SW480 (cell line): Measurements from ENCODE around the gene TENT5C.
A peak's percentile ranks its signal among the peaks of the same experiment; 100 is the strongest.

Source experiments
- DNase-seq: peaks from one replicate; pipeline ENCODE4 v3.0.0-alpha.2; 2016; ENCODE audit warnings: low spot score

Gene TENT5C

DNA sequence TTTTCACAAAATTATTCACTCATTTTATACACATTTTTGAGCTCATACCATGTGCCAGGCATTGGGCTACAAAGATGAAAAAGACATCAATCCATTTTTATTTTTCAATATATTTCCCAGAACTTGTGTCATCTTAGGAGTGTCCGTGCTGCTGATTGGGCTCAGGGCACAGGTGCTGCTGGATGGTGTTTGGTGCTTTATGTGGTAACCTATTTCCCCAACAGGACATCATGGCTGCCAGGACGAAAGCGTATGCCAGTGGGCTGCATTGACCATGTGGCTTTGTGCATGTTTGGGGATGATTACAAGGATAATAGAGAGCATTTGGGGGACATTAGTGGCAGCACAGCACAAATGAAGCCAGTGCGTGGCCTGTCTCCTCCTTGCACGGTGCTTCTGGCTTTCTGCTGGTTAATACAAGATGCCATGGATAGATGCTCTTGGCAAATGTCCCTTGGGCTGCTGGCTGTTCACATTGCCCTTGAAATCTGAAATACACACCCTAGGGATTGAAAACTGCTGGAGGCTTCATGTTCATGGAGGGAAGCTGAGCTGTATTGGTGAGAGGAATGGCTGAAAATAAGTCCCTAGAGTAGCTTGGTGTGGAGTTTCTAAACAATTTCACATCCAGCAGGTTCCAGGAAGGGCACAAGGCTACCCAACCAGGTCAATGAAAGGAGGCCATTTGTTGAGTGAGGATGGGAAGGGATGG, 52.3 kb downstream of the TENT5C start:
- no peak for DNase-seq

- DNase-seq, result no peak
Measured at GRCh38 chr1:117658676-117659075, 52.8 kb downstream of the TENT5C start.

- DNase-seq, result no peak
Measured at GRCh38 chr1:117659550-117660270, 53.9 kb downstream of the TENT5C start.

DNA sequence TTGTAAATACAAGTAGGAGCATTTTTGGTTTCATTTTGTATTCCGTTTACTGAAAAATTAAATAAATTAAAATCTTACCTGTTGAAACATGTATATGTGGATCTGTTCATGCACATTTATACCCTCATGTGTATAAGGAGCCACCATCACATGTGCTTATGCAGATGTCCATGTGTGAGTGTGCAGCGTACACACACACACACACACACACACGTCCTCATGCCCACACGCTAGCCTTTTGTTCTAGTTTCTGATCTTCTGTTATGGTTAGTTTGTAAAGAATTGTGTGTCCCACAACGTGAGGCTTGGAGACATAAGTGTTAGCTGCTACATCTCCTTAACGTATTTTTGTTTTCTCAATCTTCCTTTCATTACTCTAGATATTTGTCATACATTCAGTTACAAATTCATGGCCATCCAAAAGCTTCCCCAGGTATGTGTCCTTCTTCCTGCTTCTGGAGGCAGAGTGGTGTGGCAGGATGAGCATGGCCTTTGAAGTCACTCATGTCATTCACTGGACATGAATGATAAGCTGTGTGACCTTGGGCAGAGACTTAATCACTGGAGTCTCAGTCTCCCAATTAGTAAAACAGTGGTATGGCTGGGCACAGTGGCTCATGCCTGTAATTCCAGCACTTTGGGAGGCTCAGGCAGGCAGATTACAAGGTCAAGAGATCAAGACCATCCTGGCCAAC, 54.6 kb downstream of the TENT5C start:
- DNase-seq, result no peak

DNA sequence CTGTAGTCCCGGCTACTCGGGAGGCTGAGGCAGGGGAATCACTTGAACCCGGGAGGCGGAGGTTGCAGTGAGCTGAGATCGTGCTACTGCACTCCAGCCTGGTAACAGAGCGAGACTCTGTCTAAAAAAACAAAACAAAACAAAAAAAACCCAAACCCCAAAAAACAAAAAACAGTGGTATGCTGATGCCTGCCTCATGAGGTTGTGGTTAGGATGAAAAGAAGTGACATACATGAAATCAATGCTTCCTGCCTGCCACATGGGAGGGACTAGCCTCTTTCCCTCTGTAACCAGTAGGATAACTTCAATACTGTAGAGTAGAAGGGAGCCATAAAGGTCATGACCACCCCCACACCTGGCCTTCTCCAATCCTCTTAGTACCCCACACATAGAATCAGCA, 55.2 kb downstream of the TENT5C start:
- DNase-seq, result no peak

DNA sequence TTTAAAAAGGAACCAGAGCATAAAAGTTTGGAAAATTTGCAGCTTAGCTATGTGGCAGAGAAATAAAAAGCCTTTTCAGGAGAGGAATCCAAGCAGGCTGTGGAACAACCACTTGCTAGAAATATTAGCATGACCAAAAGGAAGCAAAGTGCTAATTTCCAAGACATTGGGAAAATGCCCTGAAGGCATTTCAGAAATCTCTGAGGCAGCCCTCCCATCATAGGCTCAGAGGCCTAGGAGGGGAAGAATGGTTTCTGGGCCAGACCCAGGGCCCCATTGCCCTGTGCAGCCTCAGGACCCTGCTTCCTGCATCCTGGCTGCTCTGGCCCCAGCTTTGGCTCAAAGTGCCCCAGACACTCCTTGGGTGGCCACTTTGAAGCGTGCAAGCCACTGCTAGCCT, 56.8 kb downstream of the TENT5C start:
- no peak for DNase-seq

DNA sequence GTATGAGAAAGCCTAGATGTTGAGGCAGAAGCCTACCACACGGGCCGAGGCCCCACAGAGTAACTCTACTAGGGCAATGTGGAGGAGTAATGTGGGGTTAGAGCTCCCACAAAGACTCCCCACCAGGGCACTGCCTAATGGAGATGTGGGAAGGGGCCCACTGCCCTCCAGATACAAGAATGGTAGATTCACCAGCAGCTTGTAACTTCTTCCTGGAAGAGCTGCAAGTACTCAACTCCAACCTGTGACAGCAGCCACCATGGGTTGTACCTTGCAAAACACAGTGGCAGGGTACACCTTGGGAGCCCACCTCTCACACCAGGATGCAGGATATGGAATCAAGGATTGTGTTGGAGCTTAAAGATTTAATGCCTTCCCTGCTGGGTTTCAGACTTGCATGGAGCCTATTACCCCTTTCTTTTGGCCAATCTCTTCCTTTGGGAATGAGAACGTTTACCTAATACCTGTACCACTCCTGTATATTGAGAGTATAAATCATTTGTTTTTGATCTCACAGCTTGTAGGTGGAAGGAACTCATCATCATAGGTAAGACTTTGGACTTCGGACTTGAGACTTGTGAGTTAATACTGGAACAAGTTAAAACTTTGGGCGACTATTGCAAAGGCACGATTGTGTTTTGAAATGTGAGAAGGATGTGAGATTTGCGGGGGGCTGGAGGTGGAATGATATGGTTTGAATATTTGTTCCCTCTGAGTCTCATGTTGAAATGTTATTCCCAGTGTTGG, 57.5 kb downstream of the TENT5C start:
- DNase-seq, result no peak

- DNase-seq, result no peak
Measured at GRCh38 chr1:117664314-117664713, 58.5 kb downstream of the TENT5C start.

DNA sequence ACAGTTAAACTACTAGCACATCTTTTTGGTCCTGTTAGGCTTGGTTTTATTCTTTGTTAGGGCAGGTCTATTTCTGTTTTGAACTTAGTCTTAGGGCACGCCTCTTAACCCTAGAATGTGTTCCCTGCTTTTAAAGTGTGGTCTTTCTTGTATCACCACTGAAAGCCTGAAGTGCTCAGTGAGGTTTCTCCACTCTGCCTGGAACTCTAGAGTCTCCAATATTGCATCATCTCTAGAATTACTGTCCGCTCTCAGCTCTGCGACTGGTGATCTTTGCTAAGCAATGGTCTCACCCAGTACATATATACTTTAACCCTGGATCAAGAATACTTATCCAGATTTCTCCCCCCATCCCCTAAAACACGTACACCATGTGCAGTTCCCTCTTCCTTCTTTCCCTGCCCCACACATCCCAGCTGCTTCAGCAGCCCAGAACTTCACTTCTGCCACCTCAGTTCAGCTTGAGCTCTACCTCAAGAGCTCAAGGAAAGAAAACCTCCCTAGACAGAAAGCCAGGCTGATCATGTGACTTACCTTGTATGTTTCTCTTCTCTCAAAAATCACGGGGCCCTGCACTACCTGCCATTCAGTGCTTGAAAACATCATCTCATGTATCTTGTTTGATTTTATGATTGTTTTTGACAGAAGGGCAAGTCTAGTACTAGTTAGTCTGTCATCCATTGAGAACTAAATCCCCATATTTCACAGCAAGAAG, 59.9 kb downstream of the TENT5C start:
- DNase-seq, result no peak

GRCh38 chr1:117669572-117669971, 63.7 kb downstream of the TENT5C start:
- DNase-seq, result no peak

DNA sequence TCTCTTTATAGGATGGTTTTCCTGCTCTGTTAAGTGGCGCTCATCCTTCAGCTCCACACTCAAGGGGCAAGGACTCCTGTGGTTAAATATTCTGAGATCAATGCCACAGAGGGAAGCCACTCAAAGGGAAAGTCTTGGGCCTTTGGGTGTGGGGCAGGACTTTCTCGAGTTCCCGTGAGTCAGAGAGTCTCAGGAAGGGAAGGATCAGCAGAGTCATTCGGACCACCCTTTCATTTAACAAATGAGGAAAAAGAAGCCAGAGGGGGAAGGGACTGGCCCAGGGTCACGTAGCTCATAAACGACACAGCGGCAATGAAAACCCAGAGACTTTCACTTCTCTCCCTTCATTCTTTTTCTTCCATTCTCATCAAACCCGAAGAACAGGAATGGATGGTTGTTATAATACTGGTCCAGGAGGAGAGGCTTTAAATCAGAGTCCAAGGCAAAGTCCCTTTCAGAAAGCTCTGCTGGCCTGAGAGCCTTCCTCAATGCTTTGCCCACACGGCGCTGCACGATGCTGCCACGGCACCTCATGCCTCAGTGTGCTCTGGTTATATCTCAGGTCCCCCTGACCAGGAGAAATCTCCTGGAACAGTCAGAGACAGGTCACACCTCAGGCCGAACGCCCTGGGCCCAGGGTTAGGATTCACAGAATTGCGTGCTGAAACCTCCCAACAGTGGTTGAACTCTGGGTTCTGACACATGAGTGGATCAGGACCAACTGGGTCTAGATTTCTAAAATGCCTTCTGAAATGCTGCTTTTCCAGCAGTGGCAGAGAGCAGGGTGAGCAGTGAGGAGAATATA, 65.3 kb downstream of the TENT5C start:
- DNase-seq, result no peak

DNA sequence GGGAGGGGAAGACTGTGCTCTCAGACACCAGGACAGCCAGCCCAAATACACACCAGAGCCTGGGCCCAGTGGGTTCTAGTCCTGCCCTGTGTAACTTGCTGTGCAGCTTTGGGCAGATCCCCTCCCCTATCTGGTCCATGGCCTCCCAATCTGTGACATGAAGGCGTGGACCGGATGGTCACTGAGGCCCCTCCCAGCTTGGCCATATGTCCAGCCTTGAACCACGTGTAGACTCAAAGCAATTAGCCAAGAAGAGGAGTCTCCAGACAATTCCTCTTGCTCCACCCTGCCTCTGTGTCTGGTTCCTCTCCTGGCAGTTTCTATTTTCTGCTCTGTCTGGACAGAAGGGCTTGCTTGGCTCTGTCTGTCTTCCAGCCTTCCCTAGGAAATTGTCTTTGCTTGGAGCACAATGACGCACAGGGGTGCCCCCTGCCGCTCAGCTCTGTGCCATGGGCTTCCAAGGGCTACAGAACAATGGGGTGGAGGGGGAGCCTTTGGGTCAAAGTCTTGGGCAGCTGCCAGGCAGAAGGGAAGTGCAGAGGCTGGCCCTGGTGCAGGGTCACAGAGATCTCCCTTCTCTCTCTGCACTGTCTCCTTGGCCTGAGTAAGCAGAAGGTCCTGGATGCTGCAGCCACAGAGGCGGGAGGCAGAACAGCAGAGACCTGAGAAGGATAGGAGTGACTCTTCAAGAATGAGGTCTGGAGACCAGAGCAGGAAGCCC, 66.1 kb downstream of the TENT5C start:
- DNase-seq, result no peak

DNA sequence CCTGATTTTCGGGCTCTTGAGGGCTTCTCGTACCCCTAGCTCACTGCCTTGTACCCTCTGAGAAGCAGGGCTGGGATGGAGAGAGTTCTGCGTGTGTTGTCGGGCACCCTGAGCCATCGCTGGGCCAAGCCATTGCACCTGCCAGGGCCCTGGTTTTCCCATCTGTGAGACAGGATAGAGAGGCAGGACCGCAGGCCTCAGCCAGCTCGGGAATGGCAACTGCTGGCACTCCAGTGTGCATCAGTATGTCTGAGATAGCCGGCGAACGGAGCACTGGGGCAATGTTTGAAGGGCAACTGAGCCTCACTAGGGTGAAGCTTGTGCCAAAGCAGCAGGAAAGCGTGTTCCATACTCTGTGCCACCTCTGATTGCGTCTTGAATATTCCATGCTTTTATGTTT, 66.9 kb downstream of the TENT5C start:
- DNase-seq, result no peak

DNA sequence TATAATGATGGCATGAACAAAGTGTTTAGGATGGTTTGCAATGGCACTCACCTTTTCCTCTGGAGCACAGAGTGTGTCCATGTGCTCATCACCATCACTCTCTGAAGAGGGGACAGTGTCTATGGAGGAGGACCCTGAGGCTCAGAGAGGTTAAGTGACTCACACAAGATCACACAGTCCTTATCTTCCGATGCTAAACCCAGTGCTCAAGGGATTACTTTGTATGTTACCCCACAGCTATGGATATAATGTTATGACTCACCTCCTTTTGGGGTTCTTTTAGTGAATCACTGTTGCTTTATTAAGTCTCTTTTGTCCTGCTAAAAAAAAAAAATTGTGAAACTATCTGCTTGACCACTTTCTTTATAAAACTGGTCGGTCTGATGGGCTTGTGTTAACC, 67.6 kb downstream of the TENT5C start:
- peak; percentile 7 for DNase-seq

DNA sequence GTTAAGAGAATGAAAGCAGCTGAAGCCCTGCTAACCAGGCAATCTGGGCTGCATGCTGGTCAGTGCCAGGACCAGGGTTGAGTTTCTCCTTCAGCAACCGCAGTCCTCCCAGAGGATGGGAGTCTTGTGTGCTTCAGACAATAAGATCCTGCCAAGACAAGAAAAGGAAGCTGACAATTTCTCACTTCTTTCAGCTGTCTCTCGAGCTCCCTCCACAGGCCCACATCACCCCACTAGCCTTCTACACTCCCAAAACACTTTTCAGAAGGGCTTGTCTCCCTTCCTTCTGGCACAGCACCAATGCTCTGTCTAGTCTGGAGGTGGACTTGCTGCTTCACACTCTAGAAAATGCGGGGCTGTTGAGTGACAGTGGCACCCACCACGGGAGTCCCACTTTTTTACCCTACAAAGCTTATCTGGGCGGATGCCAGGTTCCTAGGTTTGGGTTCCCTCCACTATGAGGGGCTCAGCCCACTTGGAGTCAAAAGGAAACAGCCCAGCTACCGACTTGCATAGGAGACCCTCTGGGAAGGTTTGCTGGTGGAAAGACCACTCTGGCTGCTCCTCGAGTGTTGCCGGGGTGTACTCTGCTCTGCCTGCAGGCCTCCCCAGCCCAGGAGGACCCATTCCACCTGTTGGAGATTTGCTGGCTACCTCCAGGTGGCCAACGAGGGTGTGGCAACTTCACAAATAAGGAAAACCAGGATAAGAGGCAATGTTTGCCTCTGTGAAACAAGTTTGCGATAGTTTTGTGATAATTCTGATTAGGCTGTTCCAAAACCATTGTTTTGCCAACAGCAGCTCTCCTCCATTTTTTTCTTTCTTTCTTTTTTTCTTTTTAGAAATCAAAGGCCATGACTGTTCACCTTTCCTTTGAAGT, 68.9 kb downstream of the TENT5C start:
- DNase-seq, result no peak

- DNase-seq, result no peak
Measured at GRCh38 chr1:117675907-117676430, 70.1 kb downstream of the TENT5C start.

DNA sequence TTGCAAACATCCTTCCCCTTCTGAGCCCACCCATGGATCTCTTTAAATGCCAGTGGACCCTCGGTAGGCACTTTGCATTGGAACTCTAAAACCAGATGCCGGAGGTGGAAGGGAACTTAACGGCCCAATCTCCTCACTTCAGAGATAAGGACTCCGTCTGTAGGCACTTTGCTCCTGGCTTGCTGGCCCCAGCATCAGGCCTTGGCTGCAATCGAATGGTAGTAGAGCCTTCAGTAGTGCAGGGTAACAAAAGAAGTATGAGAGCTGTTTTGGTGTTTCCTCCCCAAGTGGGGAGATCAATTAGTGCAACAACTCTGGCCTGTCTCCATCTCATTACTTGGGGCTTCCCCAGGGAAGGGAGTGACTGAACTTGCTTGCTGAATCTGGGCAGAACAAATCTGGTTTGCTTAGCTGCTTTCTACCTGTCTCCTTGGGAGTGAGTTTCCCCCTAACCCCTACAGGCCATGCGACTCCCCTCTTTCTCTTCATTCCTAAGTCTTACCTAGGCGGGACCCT, 70.8 kb downstream of the TENT5C start:
- no peak for DNase-seq
